HG02938 (cell line): Measurements from ENCODE around the gene ETV2.

Experiments
- ATAC-seq: cut with Tn5 transposase; IDR thresholded peaks from one replicate; pipeline ENCODE4 v1.9.1; 2021; ENCODE audit warnings: mild to moderate bottlenecking, moderate library complexity; ENCODE audit not compliant: unreplicated experiment

ETV2 gene

GRCh38 chr19:35623327-35624010 lies 18.1 kb upstream of the ETV2 start:
- no peak for ATAC-seq

- no peak for ATAC-seq
These were observed 13.3 kb upstream of the ETV2 start for GRCh38 chr19:35628264-35628564.

GRCh38 chr19:35628565-35629331 lies 12.8 kb upstream of the ETV2 start, which contains the start of gene RBM42:
Gene RBM42 (plus strand): TSS chr19:35629036. CDS start chr19:35629154, 118 bp downstream.
- peak; percentile 95 for ATAC-seq

GRCh38 chr19:35629332-35629633 lies 12.3 kb upstream of the ETV2 start:
- ATAC-seq = no peak

- no peak for ATAC-seq
These were observed 7.7 kb upstream of the ETV2 start for GRCh38 chr19:35633727-35634440.

- no peak for ATAC-seq
These were observed 4.9 kb upstream of the ETV2 start for GRCh38 chr19:35636651-35637050.

GRCh38 chr19:35637165-35637564 lies 4.4 kb upstream of the ETV2 start:
- ATAC-seq = no peak

GRCh38 chr19:35639321-35639639 lies 2.3 kb upstream of the ETV2 start:
- ATAC-seq = no peak

GRCh38 chr19:35639863-35640262 lies 1.7 kb upstream of the ETV2 start:
- no peak for ATAC-seq

- no peak for ATAC-seq
These were observed 767 bp downstream of the ETV2 start for GRCh38 chr19:35642312-35642711.

GRCh38 chr19:35642798-35643254 lies 1.3 kb downstream of the ETV2 start:
- no peak for ATAC-seq

- peak; percentile 30 for ATAC-seq
These were observed 2.0 kb downstream of the ETV2 start for GRCh38 chr19:35643255-35644205.

GRCh38 chr19:35644206-35644986 lies 2.9 kb downstream of the ETV2 start:
- ATAC-seq = peak; percentile 64

- ATAC-seq = no peak
These were observed 3.6 kb downstream of the ETV2 start for GRCh38 chr19:35644987-35645679.

- no peak for ATAC-seq
These were observed 4.4 kb downstream of the ETV2 start for GRCh38 chr19:35645680-35646511.

- peak; percentile 63 for ATAC-seq
These were observed 6.7 kb downstream of the ETV2 start, which contains the start of gene COX6B1 for GRCh38 chr19:35648017-35648961. Gene COX6B1 (plus strand): TSS chr19:35648323. CDS start chr19:35651244, 2,921 bp downstream.

- ATAC-seq = no peak
These were observed 9.0 kb downstream of the ETV2 start for GRCh38 chr19:35650581-35650980.
